HG03135 (cell line): Measurements from ENCODE around the gene DOK5.

Experiments used
- ATAC-seq: cut with Tn5 transposase; IDR thresholded peaks from one replicate; pipeline ENCODE4 v1.9.1; 2021; ENCODE audit warnings: mild to moderate bottlenecking, moderate library complexity; ENCODE audit not compliant: unreplicated experiment

Gene DOK5

DNA sequence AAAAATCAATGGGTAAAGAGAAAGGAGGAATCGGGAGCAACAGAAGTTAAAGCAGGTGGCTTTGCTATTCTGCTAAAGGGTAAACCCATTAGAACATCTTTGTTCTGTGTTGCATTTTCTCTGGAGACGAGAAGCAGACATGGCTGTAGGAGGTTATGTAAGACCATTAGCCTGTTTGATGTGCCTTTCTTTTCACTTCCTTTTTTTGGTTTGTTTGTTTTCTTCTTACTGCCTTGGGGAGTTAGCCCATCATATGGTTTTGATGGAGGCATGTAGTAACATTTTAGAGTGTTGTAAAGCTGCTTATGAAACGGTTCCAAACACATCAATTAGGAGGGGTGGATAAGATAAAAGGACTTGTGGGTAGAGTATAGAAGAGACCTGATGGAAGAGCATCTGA, 131.0 kb downstream of the DOK5 start:
- no peak for ATAC-seq

DNA sequence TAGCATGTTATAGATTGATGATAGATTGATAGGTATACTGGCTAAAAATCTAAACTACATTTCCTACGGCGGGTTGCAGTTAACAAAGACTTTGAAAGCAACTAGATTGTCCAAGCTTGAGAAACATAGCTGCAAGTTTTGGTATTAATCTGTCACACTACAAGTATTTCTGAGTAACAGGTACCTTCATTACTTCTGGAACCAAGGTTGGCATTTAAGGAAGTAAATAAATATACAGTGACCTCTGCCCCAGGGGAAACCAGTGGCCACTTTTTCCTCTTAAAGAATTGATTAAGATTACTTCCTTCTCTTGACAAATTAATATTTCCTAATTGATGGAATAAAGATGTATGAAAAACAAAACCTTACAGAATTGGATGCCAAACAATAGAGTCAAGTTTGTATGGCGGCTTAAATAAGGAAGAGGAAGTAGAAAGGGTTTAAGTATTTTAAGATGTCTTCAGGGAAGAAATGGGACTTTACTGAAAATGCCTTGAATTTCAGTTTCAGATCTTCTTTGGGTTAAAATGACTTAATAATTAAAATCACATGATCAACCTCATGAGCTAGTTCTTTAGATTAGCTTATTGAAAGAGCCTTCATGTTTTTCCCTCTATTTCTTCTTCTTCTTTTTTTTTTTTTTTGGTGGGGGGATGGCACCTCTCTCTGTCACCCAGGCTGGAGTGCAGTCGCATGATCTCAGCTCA, 132.8 kb downstream of the DOK5 start:
- no peak for ATAC-seq

DNA sequence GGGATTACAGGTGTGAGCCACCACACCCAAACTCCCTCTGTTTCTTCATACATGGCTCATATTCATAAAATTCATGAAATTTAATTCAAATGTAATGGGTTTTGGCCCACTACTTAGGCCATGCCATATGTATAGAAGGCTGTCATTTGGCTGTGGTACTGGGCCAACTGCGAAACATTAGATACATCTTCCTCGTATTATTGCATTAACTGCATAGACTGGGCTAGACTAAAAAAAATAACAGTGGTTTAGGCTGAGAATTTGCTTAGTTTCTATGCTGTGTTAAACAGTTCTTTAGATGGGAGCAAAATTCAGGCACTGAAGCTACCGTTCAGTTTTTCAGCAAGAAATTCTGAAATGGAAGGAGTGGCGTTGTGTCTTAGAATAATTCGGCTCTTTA, 133.6 kb downstream of the DOK5 start:
- ATAC-seq: no peak

DNA sequence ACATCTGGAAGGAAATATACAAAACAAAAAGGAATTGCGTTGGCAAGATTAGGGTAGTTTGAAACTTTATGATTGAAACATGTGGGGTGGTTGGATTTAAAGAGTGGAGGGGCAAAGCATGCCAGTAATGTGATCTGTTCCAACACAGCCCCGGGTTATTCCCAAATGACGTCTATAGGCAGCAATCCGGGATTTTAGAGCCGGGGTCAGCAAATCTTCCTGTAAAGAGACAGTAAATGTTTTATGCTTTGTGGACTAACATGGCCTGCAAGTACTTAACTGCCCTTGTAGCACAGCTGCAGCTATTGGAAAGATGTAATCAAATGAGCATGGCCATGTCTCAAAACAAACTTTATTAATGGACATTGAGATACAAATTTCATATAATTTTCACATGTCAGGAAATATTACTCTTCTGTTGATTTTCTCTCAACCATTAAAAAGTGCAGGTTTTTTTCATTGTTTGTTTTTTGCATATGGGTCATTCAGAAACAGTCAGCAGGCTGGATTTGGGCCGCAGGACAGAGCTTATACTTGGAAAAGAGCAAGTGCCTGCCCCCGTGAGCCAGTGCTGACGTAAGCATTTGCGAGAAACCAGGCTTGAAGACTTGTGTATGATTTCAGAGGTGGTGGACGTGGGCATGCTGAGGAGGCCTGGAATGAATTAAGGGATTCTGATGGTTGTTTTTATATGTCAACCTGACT, 136.5 kb downstream of the DOK5 start:
- no peak for ATAC-seq

DNA sequence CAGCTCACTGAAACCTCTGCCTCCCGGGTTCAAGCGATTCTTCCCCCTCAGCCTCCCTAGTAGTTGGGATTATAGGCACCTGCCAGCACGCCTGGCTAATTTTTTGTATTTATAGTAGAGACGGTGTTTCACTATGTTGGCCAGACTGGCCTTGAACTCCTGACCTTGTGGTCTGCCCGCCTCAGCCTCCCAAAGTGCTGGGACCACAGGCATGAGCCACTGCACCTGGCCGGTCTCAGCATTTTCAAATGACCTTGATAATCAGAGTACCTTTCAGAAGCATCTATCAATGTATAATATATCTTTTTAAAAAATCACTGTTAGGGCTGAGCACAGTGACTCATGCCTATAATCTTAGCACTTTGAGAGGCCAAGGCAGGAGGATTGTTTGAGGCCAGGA, 143.0 kb downstream of the DOK5 start:
- ATAC-seq: no peak

DNA sequence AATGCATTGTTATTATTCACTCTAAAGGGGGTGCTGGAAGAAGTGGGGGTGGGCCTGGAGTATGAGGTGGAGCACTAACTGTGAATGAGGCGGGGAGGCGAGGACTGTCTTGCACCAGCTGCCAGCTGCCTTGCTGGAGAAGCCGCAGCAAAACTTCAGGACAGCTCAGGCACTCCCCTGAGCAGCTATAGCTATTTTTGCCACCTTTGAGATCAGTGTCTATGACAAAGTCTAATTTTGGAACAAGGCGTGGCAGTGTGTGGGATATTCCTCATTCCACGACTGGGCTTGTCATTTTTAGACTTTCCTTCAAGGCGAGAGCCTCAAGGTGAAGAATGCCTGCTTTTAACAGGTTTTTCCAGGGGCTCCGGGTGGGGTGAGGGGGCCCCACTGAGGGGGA, 143.8 kb downstream of the DOK5 start:
- ATAC-seq: no peak

DNA sequence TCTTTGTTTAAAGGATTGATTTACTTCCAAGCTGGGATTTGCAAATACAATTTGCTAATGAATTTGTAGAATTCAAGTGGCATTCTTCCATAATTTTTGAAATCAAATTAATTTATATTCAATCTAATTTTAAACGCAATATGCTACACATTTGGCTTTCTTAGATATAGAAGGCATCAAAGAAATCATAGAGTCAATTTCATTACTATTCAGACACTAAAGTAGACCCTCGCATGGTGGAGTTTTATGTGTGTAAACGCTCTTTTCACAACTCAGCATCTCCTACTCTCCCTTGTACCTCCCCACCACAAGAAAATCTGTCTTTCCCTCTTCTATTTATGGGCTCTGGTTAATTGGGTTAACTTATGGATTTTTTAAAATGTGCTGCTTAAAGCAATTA, 144.3 kb downstream of the DOK5 start:
- no peak for ATAC-seq

DNA sequence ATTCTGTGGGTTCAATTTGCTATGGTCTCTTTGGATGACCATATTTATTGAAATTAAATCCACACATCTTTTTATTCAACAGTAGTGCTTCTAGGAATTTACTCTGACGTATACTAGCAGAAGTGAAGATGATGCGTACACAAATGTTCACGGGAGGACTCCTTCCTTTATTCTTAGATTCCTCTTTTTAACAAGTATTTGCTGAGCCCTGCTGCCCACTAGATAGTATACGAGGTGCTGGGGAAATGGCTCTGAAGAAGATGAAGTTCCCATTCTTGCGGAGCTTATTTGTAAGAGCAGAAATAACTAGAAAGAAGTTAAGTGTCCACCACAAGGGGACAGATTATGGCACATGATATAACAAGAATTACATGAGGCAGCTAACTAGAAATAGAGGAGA, 145.2 kb downstream of the DOK5 start:
- ATAC-seq: no peak

DNA sequence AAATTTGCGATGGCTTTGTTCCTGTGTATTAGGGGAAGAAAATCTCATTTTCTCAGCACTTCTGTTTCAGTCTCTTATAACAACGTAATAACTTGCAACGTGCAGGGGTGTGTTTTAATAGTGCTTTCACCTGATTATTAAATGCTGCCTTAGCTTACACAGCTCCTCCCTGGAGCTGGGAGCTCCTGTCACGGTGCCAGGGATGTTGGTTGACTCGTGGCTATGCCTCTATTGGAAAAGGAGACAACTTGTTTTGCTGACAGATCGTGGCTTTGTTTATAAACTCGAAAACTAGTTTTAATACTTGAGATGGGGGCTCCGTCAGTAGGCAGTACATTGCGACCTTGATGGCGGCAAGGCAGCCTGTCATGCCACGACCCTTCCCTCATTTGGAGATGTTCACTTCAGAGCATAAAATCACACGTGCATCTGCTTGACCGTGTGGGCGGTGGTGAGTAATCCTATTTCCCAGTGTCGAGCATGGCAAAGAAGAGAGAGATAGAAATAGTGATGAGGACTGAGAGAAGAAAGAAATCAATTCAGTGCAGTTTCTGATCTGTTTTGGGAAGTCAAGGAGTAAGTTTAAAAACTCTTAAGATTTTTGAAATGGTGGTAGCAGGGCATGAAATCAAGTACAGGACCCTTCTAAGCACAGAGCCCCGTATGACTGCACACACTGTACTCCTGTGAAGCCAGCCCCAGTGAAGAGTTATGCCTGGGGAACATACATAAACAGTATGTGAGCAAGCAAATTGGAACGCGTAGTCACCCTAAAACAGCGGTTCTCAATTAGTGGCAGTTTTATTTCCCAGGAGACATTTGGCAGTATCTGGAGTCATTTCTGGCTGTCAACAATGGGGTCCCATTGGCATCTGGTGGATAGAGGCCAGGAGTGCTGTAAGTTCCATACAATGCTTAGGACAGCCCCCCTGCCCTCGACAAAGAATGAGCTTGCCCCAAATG, 147.2 kb downstream of the DOK5 start:
- ATAC-seq: no peak

DNA sequence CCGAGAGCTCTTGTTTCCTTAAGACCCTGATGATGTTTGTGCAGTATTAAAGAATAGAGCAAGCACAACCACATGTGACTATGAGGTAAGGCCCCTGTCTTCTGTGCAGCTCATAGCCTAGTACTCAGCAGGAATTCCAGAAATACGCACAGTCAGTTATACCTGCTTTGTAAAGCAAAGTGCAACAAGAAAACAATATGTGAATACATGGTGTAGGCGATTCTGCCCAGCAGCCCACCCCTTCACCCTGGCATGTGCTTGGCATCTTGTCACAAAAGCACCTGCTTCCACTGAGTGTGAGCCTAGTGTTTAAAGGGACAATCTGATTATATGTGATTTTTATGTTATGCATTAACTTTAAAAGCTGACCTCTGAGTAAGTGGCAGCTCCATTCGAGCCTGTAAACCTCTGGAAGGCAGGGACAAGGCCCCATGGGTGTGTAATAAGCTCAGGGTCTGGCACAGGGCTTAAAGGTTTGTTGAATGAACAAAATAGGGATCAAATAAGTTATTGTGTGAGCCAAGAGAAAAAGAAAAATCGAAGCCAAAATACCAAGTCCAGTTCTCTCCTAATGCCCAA, 148.7 kb downstream of the DOK5 start:
- no peak for ATAC-seq

DNA sequence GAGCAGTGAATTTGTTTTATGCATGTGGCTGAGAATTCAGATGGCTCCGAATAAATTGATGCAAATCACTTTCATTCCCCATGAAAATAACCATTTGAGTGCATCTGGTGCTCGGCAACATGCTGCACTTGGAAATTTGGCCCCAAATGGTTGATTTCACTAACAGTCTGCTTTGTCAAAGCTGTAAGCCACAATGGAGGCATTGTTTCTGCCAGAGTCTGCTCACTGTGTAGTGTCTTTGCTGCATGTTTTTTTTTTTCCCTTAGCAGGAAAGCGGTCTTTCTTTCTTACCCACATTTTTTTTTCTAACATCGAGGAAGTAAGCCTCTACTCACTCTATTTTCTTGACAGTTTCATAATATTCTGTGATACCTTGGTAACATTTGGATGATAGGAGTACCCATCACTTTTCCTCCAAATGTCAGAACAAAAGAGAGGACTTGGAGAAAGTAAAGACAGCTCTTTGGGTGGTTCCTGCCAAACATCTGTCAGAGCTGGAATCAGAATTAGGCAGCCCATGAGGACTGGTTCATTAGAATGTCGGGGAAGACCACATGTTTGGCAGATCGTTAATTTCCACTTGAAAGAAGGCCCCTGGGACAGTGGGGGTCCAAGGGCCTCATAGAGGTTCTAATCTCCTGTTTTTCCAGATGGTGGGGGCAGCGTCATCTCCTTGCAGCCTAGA, 149.5 kb downstream of the DOK5 start:
- no peak for ATAC-seq

DNA sequence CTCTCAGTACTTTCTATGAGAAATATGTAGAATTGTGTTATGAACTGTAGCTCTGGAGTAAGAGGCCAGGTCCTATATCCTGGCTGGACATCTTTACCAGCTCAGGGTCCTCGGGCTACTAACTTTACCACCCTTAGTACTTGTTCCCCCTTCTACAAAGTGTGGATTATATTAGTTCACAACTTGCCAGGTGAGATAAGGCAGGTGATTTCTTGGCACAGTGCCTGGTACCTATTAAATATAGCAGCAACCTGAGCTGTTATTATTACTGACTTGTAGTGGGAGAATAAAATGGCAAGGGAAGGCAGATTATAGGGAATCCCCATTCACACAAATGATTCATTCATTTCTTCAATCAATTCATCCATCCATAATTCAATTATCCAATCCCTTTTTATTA, 150.1 kb downstream of the DOK5 start:
- ATAC-seq: no peak

DNA sequence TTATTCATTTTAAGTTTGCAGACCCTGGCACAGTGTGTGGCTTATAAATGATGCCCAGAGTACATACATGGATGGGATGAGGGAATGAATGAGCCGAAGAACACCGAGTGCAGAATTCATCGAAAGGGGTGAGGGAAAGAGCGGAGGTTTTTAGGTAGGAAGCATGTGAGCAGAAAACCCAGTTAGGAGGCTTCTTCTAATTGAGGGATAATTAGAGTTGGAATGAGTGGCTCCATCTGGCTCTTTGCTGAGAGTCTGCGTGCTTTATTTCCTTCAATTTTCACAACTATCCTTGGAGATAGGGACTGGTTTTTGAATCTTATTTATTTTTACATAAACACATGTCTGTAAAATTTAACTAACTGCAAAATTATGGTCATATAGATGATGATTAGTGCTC, 150.7 kb downstream of the DOK5 start:
- ATAC-seq: no peak

DNA sequence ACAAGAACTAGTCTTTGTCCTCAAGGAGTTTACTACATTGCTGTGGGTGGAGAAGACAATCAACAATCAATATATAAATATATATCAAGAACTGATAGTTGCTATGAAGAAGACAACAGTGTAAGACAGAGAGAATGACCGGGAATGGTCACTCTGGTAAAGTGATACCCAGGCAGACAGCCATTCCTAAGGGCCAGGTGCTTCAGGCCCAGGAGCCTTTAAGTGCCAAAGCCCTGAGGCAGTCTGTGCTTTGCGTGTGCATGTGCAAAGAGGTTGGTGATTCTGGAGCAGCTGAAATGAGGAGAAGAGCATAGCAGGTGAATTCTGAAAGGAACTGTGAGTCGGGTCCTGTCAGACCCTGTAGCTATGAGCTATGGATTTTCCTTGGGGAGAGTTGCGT, 154.2 kb downstream of the DOK5 start:
- ATAC-seq: no peak

DNA sequence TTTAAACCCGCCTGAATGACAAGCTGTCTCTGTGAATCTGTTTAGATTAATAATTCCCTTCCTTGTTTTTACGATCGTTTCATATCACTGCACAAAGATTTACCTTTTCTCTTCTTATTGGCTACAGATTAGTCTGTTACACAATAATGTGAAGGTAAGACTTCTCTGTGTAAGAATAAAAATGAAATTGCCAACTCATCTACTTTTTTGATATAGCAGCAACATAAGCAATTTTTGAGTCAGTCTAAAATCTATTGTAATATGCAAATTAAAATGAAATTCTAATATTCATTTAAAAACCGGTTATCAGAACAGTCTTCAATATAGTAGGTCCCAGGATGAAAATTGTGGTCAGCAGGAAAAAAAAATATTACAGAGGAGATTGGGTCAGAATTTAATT, 155.2 kb downstream of the DOK5 start:
- ATAC-seq: no peak

DNA sequence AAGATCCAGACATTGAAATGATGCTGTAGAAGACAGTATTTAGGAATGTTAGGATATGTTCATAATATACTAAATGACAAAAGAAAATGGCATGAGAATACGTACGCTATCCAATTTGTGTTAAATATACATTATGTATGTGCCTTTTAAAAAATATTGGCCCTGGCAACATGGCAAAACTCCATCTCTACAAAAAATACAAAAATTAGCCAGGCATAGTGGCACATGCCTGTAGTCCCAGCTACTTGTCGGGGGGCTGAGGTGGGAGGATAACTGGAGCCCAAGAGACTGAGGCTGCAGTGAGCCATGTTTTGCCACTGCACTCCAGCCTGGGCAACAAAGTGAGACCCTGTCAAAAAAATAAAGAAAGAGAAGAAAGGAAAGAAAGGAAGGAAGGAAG, 155.7 kb downstream of the DOK5 start:
- ATAC-seq: no peak

DNA sequence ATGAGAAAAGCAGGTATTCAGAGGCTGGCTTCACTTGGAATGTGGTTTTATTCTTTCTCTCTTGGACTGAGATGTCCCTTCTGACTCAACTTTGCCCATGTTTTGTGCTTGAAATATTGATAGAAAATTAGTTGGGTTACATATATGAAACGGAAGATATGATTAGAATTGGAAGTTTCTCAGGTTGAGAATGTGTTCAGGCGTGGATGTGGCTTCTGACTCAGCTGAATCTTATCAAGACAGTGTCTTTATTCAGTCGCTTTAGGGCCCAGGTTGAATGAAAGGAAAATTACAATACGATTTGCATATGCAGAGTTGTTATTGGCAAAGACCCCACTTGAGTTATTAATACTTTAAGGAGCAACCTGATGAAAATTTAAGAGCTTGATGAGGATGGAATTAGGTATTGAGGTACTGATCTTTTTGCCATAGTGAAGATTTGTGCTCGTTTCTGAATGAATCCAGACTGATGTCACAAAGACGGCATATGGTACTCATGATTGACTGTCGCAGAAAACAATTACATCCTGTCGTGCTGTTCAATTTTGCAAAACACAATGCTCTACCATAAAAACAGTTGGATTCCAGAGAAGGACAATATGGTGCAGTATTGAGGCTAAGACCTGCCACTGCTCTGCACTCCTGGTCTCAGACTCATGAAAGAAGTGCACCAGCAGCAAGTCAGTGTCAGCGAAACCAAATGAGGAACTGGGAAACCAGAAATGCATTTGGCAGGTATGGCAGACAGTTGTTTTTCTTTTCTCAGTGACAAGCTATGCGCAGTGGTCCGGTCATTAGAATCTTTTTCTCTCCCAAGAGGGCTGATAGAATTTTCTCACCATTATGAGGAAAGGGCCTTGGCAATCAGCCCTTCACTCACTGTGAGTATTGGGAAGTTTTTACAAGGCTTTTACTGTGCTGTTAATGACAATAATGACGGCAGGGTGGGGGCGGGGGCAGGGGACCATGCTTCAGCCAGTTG, 158.3 kb downstream of the DOK5 start:
- ATAC-seq: peak; percentile 98

DNA sequence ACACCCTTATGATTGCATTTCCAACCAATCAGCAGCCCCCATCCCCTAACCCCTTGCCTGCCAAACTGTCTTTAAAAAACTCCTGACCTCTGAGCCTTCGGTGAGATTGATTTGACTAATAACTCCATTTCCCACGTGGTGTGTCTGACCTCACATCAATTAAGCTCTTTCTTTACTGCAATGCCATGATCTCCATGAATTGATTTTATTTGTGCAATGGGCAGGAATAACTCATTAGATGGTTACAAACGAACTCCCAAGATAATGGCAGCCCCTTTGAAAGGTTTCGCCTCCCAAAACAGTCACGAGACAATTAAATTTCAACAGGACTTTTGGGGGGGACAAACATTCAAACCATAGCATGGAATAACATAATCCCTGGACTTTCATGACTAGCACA, 161.2 kb downstream of the DOK5 start:
- no peak for ATAC-seq

DNA sequence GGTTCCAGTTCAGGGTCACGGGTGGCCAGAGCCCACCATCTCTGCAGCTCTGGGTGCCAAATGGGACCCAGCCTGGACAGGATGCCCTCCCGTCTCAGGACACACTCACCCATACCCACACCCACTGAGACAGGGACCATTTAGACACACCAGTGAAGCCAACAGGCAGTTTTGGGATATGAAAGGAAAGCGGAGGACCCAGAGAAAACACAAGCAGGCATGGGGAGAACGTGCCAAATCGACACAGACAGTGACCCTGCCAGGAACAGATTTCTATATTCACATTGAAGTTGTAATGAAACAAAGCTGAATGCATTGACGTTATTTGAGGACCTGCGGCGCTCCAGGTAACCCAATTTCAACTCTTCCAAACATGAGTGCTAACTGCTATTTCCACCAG, 164.5 kb downstream of the DOK5 start:
- no peak for ATAC-seq

DNA sequence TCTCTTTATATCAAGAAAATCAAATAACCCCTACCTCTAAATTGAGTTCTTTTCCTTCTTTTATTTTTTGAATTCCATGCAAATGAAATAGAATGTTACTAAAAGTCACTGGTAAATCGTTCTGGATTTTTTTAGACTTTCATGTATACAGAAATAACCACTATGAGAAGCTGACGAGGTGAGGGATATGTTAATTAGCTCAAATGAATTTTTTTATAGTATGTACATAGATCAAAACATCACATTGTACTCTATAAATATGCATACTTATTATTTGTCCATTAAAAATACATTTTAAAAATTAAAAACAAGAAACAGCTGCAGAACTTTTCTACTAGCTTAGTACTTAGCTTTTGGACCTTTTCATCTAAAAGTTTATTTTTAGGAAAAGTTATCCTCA, 165.4 kb downstream of the DOK5 start:
- ATAC-seq: no peak
